DOHH2 (cell line): Measurements from ENCODE around the gene VSIG4.

Source experiments
- H3F3A ChIP-seq: fragments of 200-600 bp; sonication (generic), shearing (Covaris generic); 2 replicates; pipeline ENCODE4 v1.6.0; 2016; ENCODE audit warnings: antibody characterized with exemption, mild to moderate bottlenecking; ENCODE audit not compliant: control insufficient read depth, insufficient read depth
- H3K27ac ChIP-seq: fragments of 200-600 bp; sonication (generic); 2 replicates; pipeline ENCODE4 v1.5.1; 2014; ENCODE audit warnings: low read depth, mild to moderate bottlenecking, low read length, moderate library complexity
- H3K27me3 ChIP-seq: fragments of 200-600 bp; sonication (generic); 2 replicates; pipeline ENCODE4 v1.6.1; 2014; ENCODE audit warnings: mild to moderate bottlenecking, low read length, mixed read lengths; ENCODE audit not compliant: control insufficient read depth
- H3K36me3 ChIP-seq: fragments of 200-600 bp; sonication (generic); 2 replicates; pipeline ENCODE4 v1.6.1; 2014; ENCODE audit warnings: mild to moderate bottlenecking, low read length, moderate library complexity, mixed read lengths; ENCODE audit not compliant: control insufficient read depth
- H3K4me1 ChIP-seq: fragments of 200-600 bp; sonication (generic); 2 replicates; pipeline ENCODE4 v1.6.1; 2014; ENCODE audit warnings: mild to moderate bottlenecking, low read length, mixed read lengths; ENCODE audit not compliant: control insufficient read depth
- H3K4me2 ChIP-seq: fragments of 200-600 bp; sonication (generic); 2 replicates; pipeline ENCODE4 v1.6.0; 2014; ENCODE audit warnings: mild to moderate bottlenecking, low read length, moderate library complexity
- H3K4me3 ChIP-seq: fragments of 200-600 bp; sonication (generic); 2 replicates; pipeline ENCODE4 v1.5.1; 2014; ENCODE audit warnings: mild to moderate bottlenecking, low read length, mixed read lengths
- H3K79me2 ChIP-seq: fragments of 200-600 bp; sonication (generic); 2 replicates; pipeline ENCODE4 v1.6.1; 2014; ENCODE audit warnings: mild to moderate bottlenecking, low read length, mixed read lengths; ENCODE audit not compliant: control insufficient read depth
- H3K9me2 ChIP-seq: fragments of 200-600 bp; sonication (generic); replicated peaks from 2 replicates; pipeline ENCODE4 v1.6.1; 2014; ENCODE audit warnings: mild to moderate bottlenecking, low read length, mixed read lengths; ENCODE audit not compliant: control insufficient read depth
- H3K9me3 ChIP-seq: fragments of 200-600 bp; sonication (generic); 2 replicates; pipeline ENCODE4 v1.6.1; 2014; ENCODE audit warnings: antibody characterized with exemption, low read length, mixed read lengths; ENCODE audit not compliant: control insufficient read depth, insufficient read depth
- H4K20me1 ChIP-seq: fragments of 200-600 bp; sonication (generic); 2 replicates; pipeline ENCODE4 v1.6.0; 2014; ENCODE audit warnings: low read depth, mild to moderate bottlenecking, antibody characterized with exemption, low read length, moderate library complexity; ENCODE audit not compliant: control insufficient read depth, insufficient read depth
- CTCF ChIP-seq: fragments of 200-600 bp; sonication (generic); IDR thresholded peaks from one replicate; pipeline ENCODE4 v1.5.1; 2014; ENCODE audit warnings: antibody characterized with exemption, mild to moderate bottlenecking, low read depth, low read length; ENCODE audit not compliant: poor library complexity, severe bottlenecking
- EZH2phosphoT487 ChIP-seq: fragments of 200-600 bp; sonication (generic); IDR thresholded peaks from 2 replicates; pipeline ENCODE4 v1.6.1; 2017; ENCODE audit warnings: borderline replicate concordance, mild to moderate bottlenecking, antibody characterized with exemption, low read length, moderate library complexity, mixed read lengths

Gene VSIG4

GRCh38 chrX:66053414-66053813 is 13.5 kb upstream of the VSIG4 start:
- Histone ChIP-seq H3K27ac (no peak overlapping the region), H3F3A (no peaks in the 10 kb centered on the region), H3K36me3 (no peaks in the 10 kb centered on the region), H3K27me3 (no peaks in the 10 kb centered on the region), H3K79me2 (no peaks in the 10 kb centered on the region), H3K4me1 (no peaks in the 10 kb centered on the region), H4K20me1 (no peaks in the 10 kb centered on the region), H3K4me2 (no peak overlapping the region), H3K9me3 (no peaks in the 10 kb centered on the region), H3K9me2 (no peaks in the 10 kb centered on the region), H3K4me3 (no peak overlapping the region)
- no peak for TF ChIP-seq EZH2phosphoT487
- TF ChIP-seq CTCF: no peak

- Histone ChIP-seq H3K9me3 (no peaks in the 10 kb centered on the region), H3K9me2 (no peaks in the 10 kb centered on the region), H3K36me3 (no peaks in the 10 kb centered on the region), H3K4me1 (peaks cover 12% of the 10 kb centered on the region), H3K27me3 (no peaks in the 10 kb centered on the region), H4K20me1 (no peaks in the 10 kb centered on the region), H3F3A (no peaks in the 10 kb centered on the region), H3K79me2 (no peaks in the 10 kb centered on the region), H3K27ac (no peak overlapping the region), H3K4me2 (no peak overlapping the region), H3K4me3 (no peak overlapping the region)
- no peak for TF ChIP-seq EZH2phosphoT487
- no peak for TF ChIP-seq CTCF
These were observed 12.1 kb upstream of the VSIG4 start for GRCh38 chrX:66051980-66052379.

- H3K4me2 ChIP-seq: no peak overlapping the region
- TF ChIP-seq EZH2phosphoT487 (no peak), CTCF (no peak)
- no peaks in the 10 kb centered on the region for H3K27me3 ChIP-seq
- no peak overlapping the region for H3K27ac ChIP-seq
- no peak overlapping the region for H3K4me3 ChIP-seq
- no peaks in the 10 kb centered on the region for H3K9me2 ChIP-seq
- H3K4me1 ChIP-seq: peaks cover 29% of the 10 kb centered on the region
- no peaks in the 10 kb centered on the region for H3K36me3 ChIP-seq
- no peaks in the 10 kb centered on the region for H3F3A ChIP-seq
- no peaks in the 10 kb centered on the region for H3K79me2 ChIP-seq
- H3K9me3 ChIP-seq: no peaks in the 10 kb centered on the region
- H4K20me1 ChIP-seq: no peaks in the 10 kb centered on the region
These were observed 10.3 kb upstream of the VSIG4 start for GRCh38 chrX:66050140-66050569.

GRCh38 chrX:66049056-66049455 is 9.2 kb upstream of the VSIG4 start:
- H3K4me3 ChIP-seq: no peak overlapping the region
- no peaks in the 10 kb centered on the region for H3K27me3 ChIP-seq
- no peaks in the 10 kb centered on the region for H3K9me2 ChIP-seq
- H3K79me2 ChIP-seq: no peaks in the 10 kb centered on the region
- no peaks in the 10 kb centered on the region for H3K36me3 ChIP-seq
- H3F3A ChIP-seq: no peaks in the 10 kb centered on the region
- no peak overlapping the region for H3K4me2 ChIP-seq
- no peaks in the 10 kb centered on the region for H3K9me3 ChIP-seq
- H3K4me1 ChIP-seq: peaks cover 29% of the 10 kb centered on the region
- H4K20me1 ChIP-seq: no peaks in the 10 kb centered on the region
- TF ChIP-seq CTCF: no peak
- H3K27ac ChIP-seq: no peak overlapping the region
